K562 (cell line): Measurements from ENCODE around the gene FAM117A. TPM values are rescaled to one million over a fixed set of nuclear protein-coding genes. Genes with fewer than 3 reads are reported as not detected.

ENCODE experiments used
- ATF7 ChIP-seq: fragments of 450-650 bp; IDR thresholded peaks from 2 replicates; pipeline ENCODE4 v1.7.1; 2014; ENCODE audit warnings: mild to moderate bottlenecking, moderate library complexity
- CAMTA2 ChIP-seq: fragments of 250-450 bp; sonication (Bioruptor Pico); conservative IDR thresholded peaks from 2 replicates; pipeline ENCODE4 v1.5.1; 2022
- CHD7 ChIP-seq: fragments of 200-600 bp; sonication (generic); IDR thresholded peaks from one replicate; pipeline ENCODE4 v1.6.1; 2012; ENCODE audit warnings: mild to moderate bottlenecking, low read depth, low read length, inconsistent platforms
- HMG20A ChIP-seq: fragments of 450-650 bp; formaldehyde crosslinking; conservative IDR thresholded peaks from 2 replicates; pipeline ENCODE4 v1.4.0; 2020; ENCODE audit warnings: mild to moderate bottlenecking, mixed read lengths
- HNRNPK ChIP-seq: fragments of 200-400 bp; formaldehyde crosslinking; IDR thresholded peaks from one replicate; pipeline ENCODE4 v1.6.1; 2018; ENCODE audit warnings: mild to moderate bottlenecking, low read depth, low read length; ENCODE audit not compliant: poor library complexity, severe bottlenecking
- MNT ChIP-seq, 2 experiments: fragments of 450-650 bp; conservative IDR thresholded peaks; 2 replicates each; pipeline ENCODE4 v1.6.1; 2017; ENCODE audit warnings: mild to moderate bottlenecking in 2 of 2, moderate library complexity in 2 of 2
- MYBL2 ChIP-seq, 2 experiments: fragments of 450-650 bp in 1 of 2; sonication (generic) in 1 of 2; formaldehyde crosslinking in 1 of 2; IDR thresholded peaks; 2 replicates each; pipeline versions ENCODE4 v1.6.1 to v1.8.1; 2017 to 2022; ENCODE audit warnings: borderline replicate concordance in 1 of 2, inconsistent platforms in 1 of 2, low read depth in 1 of 2, mild to moderate bottlenecking in 1 of 2, missing genetic modification reagents in 1 of 2, moderate library complexity in 1 of 2
- NFIX ChIP-seq: fragments of 250-450 bp; sonication (Bioruptor Pico); IDR thresholded peaks from 2 replicates; pipeline ENCODE4 v1.4.0; 2020; ENCODE audit warnings: low read depth, mild to moderate bottlenecking, moderate library complexity
- NRF1 ChIP-seq, 2 experiments: fragments of 450-650 bp; IDR thresholded peaks in 1 of 2; conservative IDR thresholded peaks in 1 of 2; 2 replicates each; pipeline ENCODE4 v1.6.1; 2014; ENCODE audit warnings: mild to moderate bottlenecking in 2 of 2
- ZBTB26 ChIP-seq: fragments of 450-650 bp; formaldehyde crosslinking; IDR thresholded peaks from 2 replicates; pipeline ENCODE4 v1.4.0; 2022; ENCODE audit warnings: missing genetic modification characterization
- ZC3H8 ChIP-seq: fragments of 450-650 bp; IDR thresholded peaks from 2 replicates; pipeline ENCODE4 v1.6.1; 2017
- ZNF408 ChIP-seq: fragments of 250-450 bp; sonication (Bioruptor Pico); IDR thresholded peaks from 2 replicates; pipeline ENCODE4 v1.4.0; 2020; ENCODE audit warnings: low read depth, mild to moderate bottlenecking, moderate library complexity
- ZNF41 ChIP-seq: fragments of 250-450 bp; sonication (Bioruptor Pico); conservative IDR thresholded peaks from 2 replicates; pipeline ENCODE4 v1.4.0; 2020; ENCODE audit warnings: mild to moderate bottlenecking
- polyA plus RNA-seq, 8 experiments: library from polyadenylated mRNA; depleted of rRNA in 4 of 8; stranded (reverse) in 5 of 8; unstranded in 3 of 8; fragments of >200 nt; fragmentation: Nextera tagmentation in 2 of 8; fragmentation: Illumina TruSeq in 1 of 8; extraction: Ambion mirVana in 2 of 8; extraction: Trizol in 1 of 8; gene quantifications; 2 replicates each; pipeline versions ENCODE4 v1.2.1 to v1.2.3, GENCODE V29; 2011 to 2014; ENCODE audit warnings: inconsistent platforms in 1 of 8, missing spikeins in 1 of 8
- total RNA-seq, 7 experiments: library from RNA; depleted of rRNA in 6 of 7; stranded (reverse); fragments of >200 nt in 6 of 7; fragmentation: Illumina TruSeq in 2 of 7; extraction: Trizol in 2 of 7; gene quantifications; 2 replicates each; pipeline versions ENCODE4 v1.2.1 to v1.2.3, GENCODE V29; 2011 to 2021; ENCODE audit warnings: low replicate concordance in 1 of 7

Gene FAM117A
- total and polyA plus RNA-seq, 9 of the 15 experiments (the other 6 are each of a cell fraction or from before 2014, with no cell fraction given), result 3.1 to 79.7 (median 36.6) TPM

GRCh38 chr17:49763735-49764558 is at the start of gene FAM117A (continued):
- TF ChIP-seq CHD7 (no peak), MNT (conservative IDR thresholded peaks at IDR 0.05) (peak; percentile 64 to 66), CAMTA2 (CRISPR knock-in tag) (no peak), MYBL2 (IDR thresholded peaks at IDR 0.05; ENCODE audit: low read depth) (no peak), MYBL2 (CRISPR knock-in tag; IDR thresholded peaks at IDR 0.05; ENCODE audit: borderline replicate concordance) (no peak), NRF1 (conservative IDR thresholded peaks at IDR 0.05 in 1 of 2, IDR thresholded peaks at IDR 0.05 in 1 of 2) (peak; percentile 64 to 66), HMG20A (CRISPR knock-in tag) (no peak), ZC3H8 (no peak), HNRNPK (no peak), ATF7 (peak; percentile 85), ZNF408 (CRISPR knock-in tag) (no peak), NFIX (no peak), ZBTB26 (no peak), ZNF41 (CRISPR knock-in tag) (no peak)
